Esophagus (tissue), 2 donors: ENCODE results near the gene HSPA14. TPM values are rescaled to one million over a fixed set of nuclear protein-coding genes. Genes with fewer than 3 reads are reported as not detected.
A peak's percentile ranks its signal among the peaks of the same experiment; 100 is the strongest.

Experiments
- H3K27ac ChIP-seq, 2 donors: one replicate each; pipeline ENCODE4 v1.5.1; 2013; ENCODE audit warnings: low read depth in 2 of 2, mild to moderate bottlenecking in 2 of 2, inconsistent platforms in 1 of 2, low read length in 1 of 2, moderate library complexity in 1 of 2
- H3K27me3 ChIP-seq, 2 donors: one replicate each; pipeline ENCODE4 v1.6.1; 2013; ENCODE audit warnings: low read length in 2 of 2, control low read depth in 1 of 2, mild to moderate bottlenecking in 1 of 2; ENCODE audit not compliant: insufficient read depth in 2 of 2, control insufficient read depth in 1 of 2
- H3K36me3 ChIP-seq, 2 donors: one replicate each; pipeline ENCODE4 v1.6.1; 2013; ENCODE audit warnings: low read length in 1 of 2; ENCODE audit not compliant: control insufficient read depth in 2 of 2, insufficient read depth in 2 of 2
- H3K4me1 ChIP-seq, 2 donors: one replicate each; pipeline ENCODE4 v1.6.1; 2013; ENCODE audit warnings: low read length in 1 of 2; ENCODE audit not compliant: control insufficient read depth in 2 of 2, insufficient read depth in 2 of 2
- H3K4me3 ChIP-seq, 2 donors: one replicate each; pipeline ENCODE4 v1.5.1; 2013; ENCODE audit warnings: low read length in 2 of 2, mild to moderate bottlenecking in 2 of 2, low read depth in 1 of 2, moderate library complexity in 1 of 2
- H3K9me3 ChIP-seq, 2 donors: one replicate each; pipeline ENCODE4 v1.6.1; 2013; ENCODE audit warnings: mild to moderate bottlenecking in 2 of 2, low read depth in 1 of 2, low read length in 1 of 2, moderate library complexity in 1 of 2; ENCODE audit not compliant: control insufficient read depth in 2 of 2, insufficient read depth in 1 of 2
- WGBS, 2 donors: extraction: QIAGEN DNeasy Blood & Tissue Kit; methylation state at CpG; one replicate each; pipeline ENCODE4 v1.1.7; 2013; 5-methylcytosine and 5-hydroxymethylcytosine counted together
- polyA plus RNA-seq, 2 donors: library from polyadenylated mRNA; stranded (reverse); fragments of 200-250 nt; gene quantifications; one replicate each; pipeline ENCODE4 v1.2.3, GENCODE V29; 2013
- donor health status: healthy with polysubstance abuse.
- donor health status: Bipolar disorder and iron deficiency.

The HSPA14 gene
- polyA plus RNA-seq, 2 donors = 8.8 to 13.4 TPM

- Histone ChIP-seq H3K27me3 (no peaks in the 10 kb centered on the region), H3K4me3 (peak within 1 kb of the TSS; percentile 88 to 98), H3K36me3 (no peaks in the 10 kb centered on the region), H3K9me3 (no peaks in the 10 kb centered on the region), H3K4me1 (no peaks in the 10 kb centered on the region), H3K27ac (peak within 1 kb of the TSS; percentile 96 to 97)
- WGBS, 2 donors = 0 to 1% methylated on average over 84 to 102 of the region's 102 CpGs
Observed at GRCh38 chr10:14878266-14879123, 40.4 kb downstream of the HSPA14 start, which contains the start of gene SUV39H2. Gene SUV39H2 (plus strand): TSS chr10:14878866. CDS start chr10:14878889, 23 bp downstream.

DNA sequence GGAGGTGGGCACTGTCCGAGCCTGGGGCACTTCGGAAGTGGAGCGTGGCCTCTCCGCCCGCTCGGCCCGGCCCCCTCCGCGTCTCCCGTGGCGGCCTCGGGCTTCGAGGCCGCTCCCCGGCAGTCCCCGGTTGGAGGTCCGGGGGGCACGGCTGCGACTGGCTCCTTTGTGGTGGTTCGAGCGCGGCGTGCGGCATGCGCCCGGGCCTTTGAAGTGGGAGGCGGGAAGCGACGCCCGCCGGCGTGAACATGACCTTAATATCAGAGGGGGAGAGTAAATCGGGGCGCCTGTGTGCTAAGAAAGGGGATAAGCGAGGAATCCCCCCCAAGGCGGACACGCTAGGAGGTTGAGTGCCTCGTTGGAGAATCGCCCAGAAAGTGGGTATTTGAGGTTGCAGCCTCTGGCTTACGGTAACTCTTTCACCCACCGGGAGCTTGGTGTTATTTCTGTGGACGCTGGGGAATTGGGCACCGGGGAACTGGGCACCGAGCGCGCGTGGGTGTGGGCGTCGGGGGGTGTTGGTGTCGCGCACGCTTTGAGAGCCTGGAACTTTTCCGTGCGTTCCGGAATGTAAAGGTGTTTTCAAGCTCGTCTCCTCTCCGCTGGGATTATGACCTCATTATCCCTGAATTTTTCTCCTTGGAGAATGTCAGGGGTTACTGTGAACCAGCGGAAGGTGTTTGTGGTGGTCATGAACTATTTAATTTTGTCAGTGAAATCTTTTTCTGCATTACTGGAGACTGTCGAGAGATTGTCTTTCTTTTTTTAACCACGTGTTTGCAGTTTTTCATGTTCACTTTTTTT lies 41.2 kb downstream of the HSPA14 start:
- no peaks in the 10 kb centered on the region for H3K27me3 ChIP-seq
- 1% methylated on average over 55 to 60 of the region's 60 CpGs for WGBS, 2 donors
- peak overlapping the region; percentile 88 to 98 for H3K4me3 ChIP-seq
- H3K9me3 ChIP-seq = no peaks in the 10 kb centered on the region
- H3K27ac ChIP-seq = peak overlapping the region; percentile 96 to 97
- no peaks in the 10 kb centered on the region for H3K36me3 ChIP-seq
- H3K4me1 ChIP-seq = no peaks in the 10 kb centered on the region

GRCh38 chr10:14879928-14880193 lies 41.8 kb downstream of the HSPA14 start:
- Histone ChIP-seq H3K9me3 (no peaks in the 10 kb centered on the region), H3K36me3 (no peaks in the 10 kb centered on the region), H3K4me3 (peak overlapping the region in 1 of 2 donors; percentile 88), H3K27me3 (no peaks in the 10 kb centered on the region), H3K4me1 (no peaks in the 10 kb centered on the region), H3K27ac (no peak overlapping the region)
- 1 to 4% methylated on average over 5 of the region's 5 CpGs for WGBS, 2 donors

GRCh38 chr10:14880229-14880628 lies 42.1 kb downstream of the HSPA14 start:
- WGBS, 2 donors = 52 to 58% methylated on average over 7 of the region's 7 CpGs
- no peaks in the 10 kb centered on the region for H3K4me1 ChIP-seq
- H3K4me3 ChIP-seq = peak overlapping the region in 1 of 2 donors; percentile 88
- H3K36me3 ChIP-seq = no peaks in the 10 kb centered on the region
- no peak overlapping the region for H3K27ac ChIP-seq
- H3K9me3 ChIP-seq = no peaks in the 10 kb centered on the region
- no peaks in the 10 kb centered on the region for H3K27me3 ChIP-seq

DNA sequence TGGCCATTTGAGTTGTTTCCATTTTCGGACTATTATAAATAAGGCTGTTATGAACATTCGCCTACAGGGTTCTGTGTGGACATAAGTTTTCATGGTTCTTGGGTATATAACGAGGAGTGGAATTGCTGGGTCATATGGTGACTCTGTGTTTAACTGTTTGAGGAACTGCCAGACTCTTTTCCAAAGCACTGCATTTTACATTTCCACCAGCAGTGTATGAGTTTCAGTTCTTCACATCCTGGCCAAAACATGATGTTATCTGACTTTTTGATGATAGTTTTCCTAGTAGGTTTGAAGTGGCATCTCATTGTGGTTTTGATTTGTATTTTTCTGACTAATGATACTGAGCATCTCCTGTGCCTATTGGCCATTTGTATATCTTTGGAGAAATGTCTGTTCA lies 46.0 kb downstream of the HSPA14 start:
- Histone ChIP-seq H3K4me3 (no peak overlapping the region), H3K36me3 (no peaks in the 10 kb centered on the region), H3K4me1 (no peaks in the 10 kb centered on the region), H3K27me3 (no peaks in the 10 kb centered on the region), H3K9me3 (no peaks in the 10 kb centered on the region), H3K27ac (no peak overlapping the region)
- WGBS, 2 donors = 92 to 94% methylated on average over 3 of the region's 3 CpGs

DNA sequence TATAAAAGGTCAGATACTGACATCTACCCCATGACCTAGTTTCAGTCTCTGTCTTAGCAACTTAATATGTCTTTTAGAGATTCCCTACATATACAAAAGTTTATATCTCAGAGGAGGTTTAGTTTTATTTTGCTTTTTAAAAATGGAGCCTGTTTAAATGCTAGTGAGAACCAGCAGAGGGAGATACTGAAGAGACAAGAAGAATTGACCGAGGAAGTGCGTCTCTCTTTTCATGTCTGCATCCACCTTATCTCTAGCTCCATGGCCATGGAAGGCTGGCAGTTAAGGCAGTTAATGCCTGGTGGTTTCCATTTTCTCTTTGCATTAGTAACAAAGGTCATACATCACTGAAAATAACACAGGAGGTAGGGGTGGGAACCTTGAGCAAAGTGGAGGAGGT lies 51.2 kb downstream of the HSPA14 start:
- H3K9me3 ChIP-seq = no peaks in the 10 kb centered on the region

DNA sequence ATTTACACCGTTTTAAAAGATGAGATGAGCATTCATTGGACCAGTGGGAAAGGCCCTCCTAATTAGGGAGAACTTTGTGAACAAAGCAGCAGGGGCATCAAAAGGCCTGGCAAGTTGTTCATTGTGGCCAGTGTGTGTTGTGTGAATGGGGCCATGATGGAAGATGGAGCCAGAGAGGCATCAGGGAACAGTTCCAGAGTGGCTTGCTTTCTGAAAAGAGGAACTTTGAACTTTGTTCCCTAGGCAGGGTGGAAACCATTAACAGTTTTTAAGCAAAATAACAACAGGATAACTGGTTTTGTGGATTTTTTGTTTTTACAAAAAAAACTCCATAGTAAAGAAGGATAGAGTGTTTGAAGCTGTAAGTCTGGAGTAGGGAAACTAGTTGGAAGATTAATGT lies 53.0 kb downstream of the HSPA14 start:
- H3K27me3 ChIP-seq = no peaks in the 10 kb centered on the region
- 88 to 96% methylated on average over 1 of the region's 1 CpG for WGBS, 2 donors
- H3K4me1 ChIP-seq = no peaks in the 10 kb centered on the region
- H3K9me3 ChIP-seq = no peaks in the 10 kb centered on the region
- H3K4me3 ChIP-seq = no peak overlapping the region
- no peaks in the 10 kb centered on the region for H3K36me3 ChIP-seq
- H3K27ac ChIP-seq = no peak overlapping the region

More for the DNA sequence above, 51.2 kb downstream of the HSPA14 start:
- H3K27ac ChIP-seq = no peak overlapping the region
- H3K4me1 ChIP-seq = no peaks in the 10 kb centered on the region
- H3K4me3 ChIP-seq = no peak overlapping the region
- 84 to 88% methylated on average over 2 of the region's 2 CpGs for WGBS, 2 donors
- no peaks in the 10 kb centered on the region for H3K36me3 ChIP-seq
- no peaks in the 10 kb centered on the region for H3K27me3 ChIP-seq

DNA sequence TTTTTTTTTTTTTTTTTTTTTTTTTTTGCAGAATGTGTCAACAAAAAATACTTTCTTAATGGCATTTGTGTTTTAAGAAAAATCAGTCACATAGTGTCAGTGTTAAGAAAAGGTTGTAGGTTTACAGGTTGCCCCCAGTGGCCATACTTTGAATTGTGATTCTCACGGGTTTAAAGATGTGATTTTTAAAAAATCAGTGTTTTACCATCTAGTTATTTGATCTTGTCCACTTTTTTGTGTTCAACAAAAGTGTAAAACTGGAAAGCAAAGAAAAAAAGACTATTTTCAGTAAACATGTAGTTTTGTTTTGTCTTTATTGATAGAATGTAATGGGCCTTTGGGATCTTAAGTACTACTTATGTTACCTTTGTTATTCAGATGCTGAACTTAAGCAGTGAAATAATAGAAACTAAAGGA lies 66.2 kb downstream of the HSPA14 start:
- H3K36me3 ChIP-seq = peaks cover 0 to 4% of the 10 kb centered on the region in 2 donors
- no peak overlapping the region for H3K27ac ChIP-seq
- H3K9me3 ChIP-seq = no peaks in the 10 kb centered on the region
- 48 to 56% methylated on average over 1 of the region's 1 CpG for WGBS, 2 donors
- H3K4me1 ChIP-seq = no peaks in the 10 kb centered on the region
- H3K27me3 ChIP-seq = no peaks in the 10 kb centered on the region
- no peak overlapping the region for H3K4me3 ChIP-seq

- H3K36me3 ChIP-seq = peaks cover 0 to 4% of the 10 kb centered on the region in 2 donors
- no peaks in the 10 kb centered on the region for H3K9me3 ChIP-seq
- no peak overlapping the region for H3K27ac ChIP-seq
- H3K4me3 ChIP-seq = no peak overlapping the region
- no peaks in the 10 kb centered on the region for H3K4me1 ChIP-seq
- 76 to 82% methylated on average over 2 of the region's 2 CpGs for WGBS, 2 donors
- no peaks in the 10 kb centered on the region for H3K27me3 ChIP-seq
Observed at GRCh38 chr10:14904864-14905263, 66.8 kb downstream of the HSPA14 start.
